CD4-positive, alpha-beta T cell treated with Interleukin-4 for 4 hours (primary cell): Measurements from ENCODE around the gene UBE3D.
"Not testable (repeated sequence)": the region's sequence is repeated elsewhere in the genome, so short reads cannot be mapped to it uniquely, and the experiment has no call there.

ENCODE experiments used
- DNase-seq: peaks from one replicate; pipeline ENCODE4 v3.0.0-alpha.2; 2020

UBE3D gene

DNA sequence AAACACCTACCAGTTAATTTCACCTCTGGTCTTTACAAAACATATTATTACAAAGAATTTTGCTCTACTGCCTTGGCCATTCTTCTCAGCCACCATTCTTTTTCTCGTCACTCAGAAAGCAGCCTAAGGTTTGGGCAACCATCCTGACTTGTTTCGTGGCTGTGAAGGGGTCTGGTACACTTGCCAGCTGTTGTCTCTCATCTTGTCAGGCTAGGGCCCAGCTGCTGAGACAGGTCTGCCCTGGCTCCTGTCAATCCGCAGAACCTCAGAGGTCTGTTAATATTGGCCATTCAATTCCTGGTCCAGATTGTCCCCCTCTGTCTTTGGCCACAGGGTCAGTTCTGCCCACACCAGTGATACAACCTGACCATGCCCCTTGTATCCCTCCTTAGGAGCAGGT lies 197.7 kb downstream of the UBE3D start:
- no peak for DNase-seq

- no peak for DNase-seq
Observed at GRCh38 chr6:82866446-82866845, 199.2 kb downstream of the UBE3D start.

DNA sequence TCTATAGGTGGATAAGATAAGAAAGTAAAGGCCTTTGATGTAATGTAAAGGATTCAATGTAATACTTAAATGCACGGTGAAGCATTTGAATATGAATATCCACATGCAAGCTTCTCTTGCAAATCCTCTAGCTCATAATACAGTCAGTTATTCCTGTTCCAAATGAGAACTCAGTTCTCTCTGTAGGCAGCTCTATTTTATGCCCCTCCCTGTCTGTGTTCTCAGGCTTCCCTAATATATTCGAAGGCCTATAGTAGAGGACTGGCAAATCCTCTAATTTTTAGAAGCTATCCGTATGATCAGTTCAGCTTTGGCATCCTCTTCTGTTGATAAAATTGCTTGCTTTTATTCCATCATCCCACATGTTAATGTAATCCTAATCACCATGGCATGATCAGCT lies 200.2 kb downstream of the UBE3D start:
- no peak for DNase-seq

DNA sequence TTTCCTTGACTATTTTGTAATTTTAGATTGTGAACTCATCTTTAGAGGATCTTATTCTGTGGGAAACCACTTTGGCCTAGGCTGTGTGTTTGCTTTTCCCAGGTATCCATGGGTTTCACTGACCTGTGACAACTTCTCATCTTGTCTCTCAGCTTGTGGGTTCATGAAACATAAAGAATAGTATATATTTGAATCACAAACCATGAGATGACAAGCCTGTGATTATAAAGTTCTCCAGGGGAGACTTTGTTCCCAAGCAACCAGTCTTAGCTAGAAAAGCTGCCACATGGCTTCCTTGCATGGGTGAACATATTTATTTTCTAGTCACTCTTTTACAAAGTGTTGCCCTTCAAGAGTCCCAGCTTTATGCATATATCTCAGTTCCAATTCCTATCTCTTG lies 201.9 kb downstream of the UBE3D start:
- no peak for DNase-seq

DNA sequence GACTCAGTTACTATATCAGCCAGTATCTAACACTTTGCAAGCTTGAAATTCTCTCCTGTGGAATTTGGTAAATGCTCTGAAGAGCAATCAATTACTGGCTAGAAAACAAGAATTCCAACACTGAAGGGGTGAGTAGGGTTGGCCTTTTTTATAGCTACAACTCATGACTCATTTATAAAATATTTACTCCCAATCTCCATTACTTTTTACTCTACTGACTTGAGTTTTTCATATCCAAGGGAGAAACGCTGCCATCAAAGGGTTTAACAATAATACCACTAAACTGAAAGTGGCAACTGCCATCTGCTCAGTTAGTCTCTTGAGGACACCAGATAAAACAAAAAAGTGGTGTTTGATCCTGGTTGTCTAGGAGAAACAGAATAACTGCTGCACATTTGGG lies 203.1 kb downstream of the UBE3D start:
- no peak for DNase-seq

DNA sequence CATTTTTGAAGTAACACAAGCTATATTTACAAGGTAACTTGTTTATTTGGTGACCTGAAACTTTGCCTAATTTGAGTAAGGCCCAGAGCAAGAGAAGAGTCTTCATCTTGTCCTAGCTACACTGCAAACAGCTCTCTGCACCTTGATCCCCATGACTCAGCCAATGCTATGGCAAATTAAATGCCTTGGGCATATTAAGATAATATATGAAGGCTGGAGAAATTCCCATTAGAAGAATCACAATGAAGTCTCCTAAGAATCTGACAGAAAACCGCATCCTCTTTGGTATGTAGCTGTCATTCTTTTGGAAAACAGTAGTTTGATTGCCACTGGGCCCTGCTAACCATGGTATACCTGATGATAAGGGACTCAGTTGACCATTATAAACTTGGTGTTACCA lies 204.5 kb downstream of the UBE3D start:
- DNase-seq: no peak

GRCh38 chr6:82856077-82856476 lies 209.6 kb downstream of the UBE3D start:
- DNase-seq: not testable (repeated sequence)

- DNase-seq: not testable (repeated sequence)
Observed at GRCh38 chr6:82852904-82853303, 212.7 kb downstream of the UBE3D start.

DNA sequence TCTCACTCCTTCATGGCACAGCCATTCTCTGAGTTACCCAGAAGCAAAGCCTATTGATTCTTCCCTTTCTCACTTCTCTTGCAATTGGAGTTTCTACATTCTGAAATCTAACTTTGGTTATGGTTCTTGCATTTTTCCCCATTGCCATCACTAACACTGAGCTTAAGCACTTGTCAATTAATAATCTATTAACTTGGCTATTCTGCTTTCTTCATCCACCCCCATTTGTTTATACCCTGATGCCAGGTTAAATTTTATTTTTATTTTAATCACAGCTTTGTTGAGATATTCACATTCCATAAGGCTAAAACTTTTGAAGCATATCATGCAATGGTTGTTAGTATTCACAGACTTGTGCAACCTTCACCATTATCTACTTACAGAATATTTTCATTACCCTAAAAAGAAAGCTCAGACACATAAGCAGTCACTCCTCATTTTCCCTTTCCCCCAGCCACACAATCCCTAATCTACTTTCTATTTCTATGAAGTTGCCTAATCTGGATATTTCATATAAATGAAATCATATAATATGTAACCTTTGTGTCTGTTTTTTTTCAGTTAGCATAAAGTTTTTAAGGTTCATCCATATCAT lies 222.3 kb downstream of the UBE3D start:
- DNase-seq: no peak

DNA sequence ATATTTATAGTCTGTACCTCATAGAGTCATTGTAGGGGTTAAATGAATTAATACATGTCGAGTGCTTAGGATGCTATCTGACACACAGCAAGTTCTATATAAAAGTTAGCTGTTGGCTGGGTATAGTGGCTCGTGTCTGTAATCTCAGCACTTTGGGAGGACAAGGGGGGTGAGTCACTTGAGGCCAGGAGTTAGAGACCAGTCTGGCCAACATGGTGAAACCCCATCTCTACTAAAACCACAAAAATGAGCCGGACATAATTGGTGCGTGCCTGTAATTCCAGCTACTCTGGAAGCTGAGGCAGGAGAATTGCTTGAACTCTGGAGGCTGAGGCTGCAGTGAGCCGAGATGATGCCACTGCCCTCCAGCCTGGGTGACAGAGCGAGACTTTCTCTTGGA lies 222.9 kb downstream of the UBE3D start:
- DNase-seq: no peak
